ENCODE measurements around the gene C1QTNF12. TPM values are rescaled to one million over a fixed set of nuclear protein-coding genes. Genes with fewer than 3 reads are reported as not detected.
"Not testable (repeated sequence)": the region's sequence is repeated elsewhere in the genome, so short reads cannot be mapped to it uniquely, and the experiment has no call there.

The C1QTNF12 gene
- total RNA-seq, 1 experiment from 2014 or later: 4.4 TPM

DNA sequence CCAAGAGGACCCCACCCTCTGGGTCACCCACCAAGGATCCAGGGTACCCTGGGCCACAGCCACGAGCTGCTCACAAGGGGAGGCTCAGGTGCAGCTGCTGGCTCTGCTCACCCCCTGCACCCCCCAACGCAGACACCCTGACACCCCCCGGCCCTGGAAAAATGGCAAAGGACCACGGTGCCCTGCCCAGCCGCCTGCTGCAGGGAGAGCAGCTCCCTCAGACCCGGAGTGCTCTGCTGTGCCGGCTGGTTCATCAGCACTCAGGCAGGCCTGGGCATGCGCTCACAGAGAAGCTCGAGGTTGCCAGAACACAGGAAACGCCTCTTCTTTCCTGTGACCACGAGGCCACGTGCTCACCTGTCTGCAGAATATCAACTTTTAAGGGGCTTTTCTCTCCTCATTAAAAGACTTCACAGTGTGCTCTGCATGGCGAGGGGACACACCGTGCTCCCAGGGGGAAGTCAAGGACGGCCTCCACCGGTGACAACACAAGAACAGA is 4.3 kb upstream of the C1QTNF12 start:
- DNase-seq (ENCODE audit: low spot score): no peak
- Histone ChIP-seq H3K4me1 (ENCODE audit: insufficient read depth, low read length, poor library complexity, severe bottlenecking) (no peaks in the 10 kb centered on the region), H3K36me3 (ENCODE audit: insufficient read depth, low read length, poor library complexity, severe bottlenecking) (peaks cover 28% of the 10 kb centered on the region), H3K27ac (ENCODE audit: low read depth, low read length, poor library complexity, severe bottlenecking) (peak overlapping the region; percentile 30), H3K4me3 (ENCODE audit: low read depth, low read length, poor library complexity, severe bottlenecking) (no peak overlapping the region), H3K27me3 (replicated peaks; ENCODE audit: insufficient read depth, low read depth, low read length, poor library complexity) (no peaks in the 10 kb centered on the region), H3K9me3 (ENCODE audit: low read depth, low read length, poor library complexity, severe bottlenecking) (no peaks in the 10 kb centered on the region)
- ChIA-PET POLR2A (ENCODE audit: low non-redundant PET) (no interaction called here), CTCF (no interaction called here)
- intact Hi-C loops (cut with micrococcal nuclease; ENCODE audit: unreplicated experiment): no loop called here
- no peak for TF ChIP-seq EZH2 (IDR thresholded peaks at IDR 0.05; ENCODE audit: borderline replicate concordance, low read depth, low read length, poor library complexity, severe bottlenecking)
- TF ChIP-seq, protein P1, sequence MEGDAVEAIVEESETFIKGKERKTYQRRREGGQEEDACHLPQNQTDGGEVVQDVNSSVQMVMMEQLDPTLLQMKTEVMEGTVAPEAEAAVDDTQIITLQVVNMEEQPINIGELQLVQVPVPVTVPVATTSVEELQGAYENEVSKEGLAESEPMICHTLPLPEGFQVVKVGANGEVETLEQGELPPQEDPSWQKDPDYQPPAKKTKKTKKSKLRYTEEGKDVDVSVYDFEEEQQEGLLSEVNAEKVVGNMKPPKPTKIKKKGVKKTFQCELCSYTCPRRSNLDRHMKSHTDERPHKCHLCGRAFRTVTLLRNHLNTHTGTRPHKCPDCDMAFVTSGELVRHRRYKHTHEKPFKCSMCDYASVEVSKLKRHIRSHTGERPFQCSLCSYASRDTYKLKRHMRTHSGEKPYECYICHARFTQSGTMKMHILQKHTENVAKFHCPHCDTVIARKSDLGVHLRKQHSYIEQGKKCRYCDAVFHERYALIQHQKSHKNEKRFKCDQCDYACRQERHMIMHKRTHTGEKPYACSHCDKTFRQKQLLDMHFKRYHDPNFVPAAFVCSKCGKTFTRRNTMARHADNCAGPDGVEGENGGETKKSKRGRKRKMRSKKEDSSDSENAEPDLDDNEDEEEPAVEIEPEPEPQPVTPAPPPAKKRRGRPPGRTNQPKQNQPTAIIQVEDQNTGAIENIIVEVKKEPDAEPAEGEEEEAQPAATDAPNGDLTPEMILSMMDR (conservative IDR thresholded peaks at IDR 0.05; ENCODE audit: low read depth, low read length): no peak
- no TSS peak for BruUV-seq (replicated peaks)

DNA sequence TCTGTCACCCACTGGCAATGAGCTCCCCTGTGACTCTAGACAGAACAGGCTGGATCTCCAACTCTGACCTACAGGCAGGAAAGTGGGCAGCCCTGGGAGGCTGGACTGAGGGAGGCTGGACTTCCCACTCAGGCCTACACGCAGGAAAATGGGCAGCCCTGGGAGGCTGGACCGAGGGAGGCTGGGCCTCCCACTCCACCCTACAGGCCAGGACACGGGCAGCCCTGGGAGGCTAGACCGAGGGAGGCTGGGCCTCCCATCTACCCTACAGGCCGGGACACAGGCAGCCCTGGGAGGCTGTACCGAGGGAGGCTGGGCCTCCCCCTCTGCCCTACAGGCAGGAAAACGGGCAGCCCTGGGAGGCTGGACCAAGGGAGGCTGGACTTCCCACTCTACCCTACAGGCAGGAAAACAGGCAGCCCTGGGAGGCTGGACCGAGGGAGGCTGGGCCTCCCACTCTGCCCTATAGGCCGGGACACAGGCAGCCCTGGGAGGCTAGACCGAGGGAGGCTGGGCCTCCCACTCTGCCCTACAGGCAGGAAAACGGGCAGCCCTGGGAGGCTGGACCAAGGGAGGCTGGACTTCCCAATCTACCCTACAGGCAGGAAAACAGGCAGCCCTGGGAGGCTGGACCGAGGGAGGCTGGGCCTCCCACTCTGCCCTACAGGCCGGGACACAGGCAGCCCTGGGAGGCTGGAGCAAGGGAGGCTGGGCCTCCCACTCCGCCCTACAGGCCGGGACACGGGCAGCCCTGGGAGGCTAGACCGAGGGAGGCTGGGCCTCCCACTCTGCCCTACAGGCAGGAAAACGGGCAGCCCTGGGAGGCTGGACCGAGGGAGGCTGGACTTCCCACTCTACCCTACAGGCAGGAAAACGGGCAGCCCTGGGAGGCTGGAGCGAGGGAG is 1.7 kb upstream of the C1QTNF12 start:
- BruUV-seq (replicated peaks); H3K36me3 ChIP-seq (ENCODE audit: insufficient read depth, low read length, poor library complexity, severe bottlenecking); H3K27me3 ChIP-seq (replicated peaks; ENCODE audit: insufficient read depth, low read depth, low read length, poor library complexity); CTCF ChIA-PET; H3K27ac ChIP-seq (ENCODE audit: low read depth, low read length, poor library complexity, severe bottlenecking); DNase-seq (ENCODE audit: low spot score); H3K4me3 ChIP-seq (ENCODE audit: low read depth, low read length, poor library complexity, severe bottlenecking); POLR2A ChIA-PET (ENCODE audit: low non-redundant PET); H3K9me3 ChIP-seq (ENCODE audit: low read depth, low read length, poor library complexity, severe bottlenecking); intact Hi-C loops (cut with micrococcal nuclease; ENCODE audit: unreplicated experiment); H3K4me1 ChIP-seq (ENCODE audit: insufficient read depth, low read length, poor library complexity, severe bottlenecking): not testable (repeated sequence)

DNA sequence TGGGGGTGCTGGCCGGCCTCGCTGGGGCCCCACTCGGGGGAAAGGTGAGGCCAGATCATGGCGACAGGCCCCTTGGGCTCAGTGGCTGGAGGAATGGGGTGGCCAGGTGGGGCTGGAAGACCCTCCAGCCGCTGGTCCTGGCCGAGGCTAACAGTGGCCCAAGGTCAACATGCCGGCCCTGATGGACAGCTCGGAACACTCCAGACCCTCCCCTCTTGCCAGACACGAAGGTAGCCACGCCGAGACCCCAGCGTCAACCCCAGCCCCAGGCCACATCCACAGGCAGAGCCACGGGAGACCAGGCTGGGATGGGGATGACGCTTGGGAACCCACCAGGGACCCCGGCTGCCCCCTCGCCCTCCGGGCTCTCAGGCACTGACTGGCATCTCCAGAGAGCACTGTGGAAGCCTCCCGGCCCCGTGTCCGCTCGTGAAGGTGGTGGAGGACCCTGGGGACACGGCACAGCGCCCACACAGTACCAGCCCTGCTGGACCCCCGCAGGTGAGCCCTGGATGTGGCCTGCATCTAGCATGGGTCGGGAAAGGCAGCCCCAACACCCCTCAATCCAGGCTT is 905 bp upstream of the C1QTNF12 start:
- Histone ChIP-seq H3K27ac (ENCODE audit: low read depth, low read length, poor library complexity, severe bottlenecking) (no peak overlapping the region), H3K36me3 (ENCODE audit: insufficient read depth, low read length, poor library complexity, severe bottlenecking) (peaks cover 1% of the 10 kb centered on the region), H3K27me3 (replicated peaks; ENCODE audit: insufficient read depth, low read depth, low read length, poor library complexity) (no peaks in the 10 kb centered on the region), H3K4me1 (ENCODE audit: insufficient read depth, low read length, poor library complexity, severe bottlenecking) (no peaks in the 10 kb centered on the region), H3K9me3 (ENCODE audit: low read depth, low read length, poor library complexity, severe bottlenecking) (no peaks in the 10 kb centered on the region), H3K4me3 (ENCODE audit: low read depth, low read length, poor library complexity, severe bottlenecking) (no peak overlapping the region)
- TF ChIP-seq, protein P1 (conservative IDR thresholded peaks at IDR 0.05; ENCODE audit: low read depth, low read length): no peak
- TF ChIP-seq EZH2 (IDR thresholded peaks at IDR 0.05; ENCODE audit: borderline replicate concordance, low read depth, low read length, poor library complexity, severe bottlenecking): no peak
- intact Hi-C loops (cut with micrococcal nuclease; ENCODE audit: unreplicated experiment): no loop called here
- DNase-seq (ENCODE audit: low spot score): no peak
- ChIA-PET POLR2A (ENCODE audit: low non-redundant PET) (no interaction called here), CTCF (no interaction called here)
- BruUV-seq (replicated peaks): no TSS peak

All from A673 (cell line).